A549 (cell line): Measurements from ENCODE around the gene UGT1A9. TPM values are rescaled to one million over a fixed set of nuclear protein-coding genes. Genes with fewer than 3 reads are reported as not detected.

Source experiments
- ATAC-seq, 2 experiments: fragments of 200-7000 bp in 1 of 2; fragments of >200 bp in 1 of 2; cut with Nextera tagmentation in 1 of 2; cut with Tn5 transposase in 1 of 2; 3 replicates each; pipeline versions ENCODE4 v1.8.0 to v1.9.1; 2018 to 2020; ENCODE audit warnings: mild to moderate bottlenecking in 1 of 2, moderate library complexity in 1 of 2
- CTCF ChIA-PET: fragments of 300-600 bp; sonication (Branson Sonifier 250); formaldehyde crosslinking; extraction: SDS; loops from one replicate; lab custom pipeline; 2021; ENCODE audit warnings: antibody characterized with exemption, inconsistent platforms; lab: Yijun Ruan, JAX
- POLR2A ChIA-PET: fragments of 350-600 bp; formaldehyde crosslinking; extraction: SDS; loops from one replicate; lab custom pipeline; 2021; ENCODE audit warnings: antibody characterized with exemption, inconsistent platforms; lab: Yijun Ruan, JAX
- DNase-seq, 2 experiments: peaks; one replicate each; pipeline versions ENCODE4 v3.0.0 to v3.0.0-alpha.2; 2011 to 2016; ENCODE audit warnings: low read depth in 1 of 2, low spot score in 1 of 2
- FAIRE-seq: peaks from 2 replicates; lab custom pipeline; 2011; peaks lifted over from hg19 to GRCh38; lab: Jason Lieb, UNC
- H3K27ac ChIP-seq, 2 experiments: fragments of >200 bp; sonication (Bioruptor Twin); formaldehyde crosslinking; 3 replicates each; pipeline ENCODE4 v1.5.1; 2016 to 2017
- H3K4me1 ChIP-seq: fragments of >200 bp; sonication (Bioruptor Twin); formaldehyde crosslinking; 3 replicates; pipeline ENCODE4 v1.6.1; 2016
- H3K4me2 ChIP-seq: fragments of >200 bp; sonication (Bioruptor Twin); formaldehyde crosslinking; 3 replicates; pipeline ENCODE4 v1.6.1; 2016
- H3K4me3 ChIP-seq: fragments of >200 bp; sonication (Bioruptor Twin); formaldehyde crosslinking; 3 replicates; pipeline ENCODE4 v1.5.1; 2016
- H3K9me3 ChIP-seq: fragments of >200 bp; sonication (Bioruptor Twin); formaldehyde crosslinking; 3 replicates; pipeline ENCODE4 v1.6.1; 2016
- CEBPB ChIP-seq, 2 experiments: fragments of >200 bp in 1 of 2; sonication (Bioruptor Twin) in 1 of 2; formaldehyde crosslinking in 1 of 2; IDR thresholded peaks; 2 replicates each; pipeline ENCODE4 v1.6.1; 2012 to 2016
- E2F6 ChIP-seq: IDR thresholded peaks from 2 replicates; pipeline ENCODE4 v1.6.1; 2012; ENCODE audit warnings: low read depth, borderline replicate concordance
- EHMT2 ChIP-seq: fragments of 200-600 bp; sonication (generic); IDR thresholded peaks from 2 replicates; pipeline ENCODE4 v1.6.1; 2016; ENCODE audit warnings: antibody characterized with exemption, low read depth, mild to moderate bottlenecking, moderate library complexity
- ELK1 ChIP-seq: fragments of 150-350 bp; IDR thresholded peaks from 2 replicates; pipeline ENCODE4 v1.6.1; 2014; ENCODE audit warnings: low read depth, mild to moderate bottlenecking, low read length
- FOSB ChIP-seq: fragments of 250-450 bp; sonication (Bioruptor Pico); IDR thresholded peaks from 2 replicates; pipeline ENCODE4 v1.5.0; 2020; ENCODE audit warnings: mild to moderate bottlenecking, moderate library complexity
- FOXS1 ChIP-seq: fragments of 250-450 bp; sonication (Bioruptor Pico); IDR thresholded peaks from 2 replicates; pipeline ENCODE4 v1.5.0; 2020; ENCODE audit warnings: mild to moderate bottlenecking, moderate library complexity
- HOXB5 ChIP-seq: fragments of 250-450 bp; sonication (Bioruptor Pico); IDR thresholded peaks from 2 replicates; pipeline ENCODE4 v1.5.0; 2020; ENCODE audit warnings: mild to moderate bottlenecking, moderate library complexity
- JUNB ChIP-seq: fragments of >200 bp; sonication (Bioruptor Twin); formaldehyde crosslinking; IDR thresholded peaks from 2 replicates; pipeline ENCODE4 v1.6.1; 2016
- NR3C1 ChIP-seq: fragments of >200 bp; sonication (Bioruptor Twin); formaldehyde crosslinking; IDR thresholded peaks from 3 replicates; pipeline ENCODE4 v1.6.1; 2017
- PBX3 ChIP-seq: IDR thresholded peaks from 2 replicates; pipeline ENCODE4 v1.6.1; 2012
- POLR2A ChIP-seq: IDR thresholded peaks from 2 replicates; pipeline ENCODE4 v1.6.1; 2012; ENCODE audit warnings: mild to moderate bottlenecking, low read length
- RAD21 ChIP-seq, 2 experiments: fragments of >200 bp in 1 of 2; sonication (Bioruptor Twin) in 1 of 2; formaldehyde crosslinking in 1 of 2; IDR thresholded peaks in 1 of 2; conservative IDR thresholded peaks in 1 of 2; 2 replicates in 1 of 2; 3 replicates in 1 of 2; pipeline ENCODE4 v1.6.1; 2012 to 2018; ENCODE audit warnings: inconsistent platforms in 1 of 2
- RARB ChIP-seq: fragments of 250-450 bp; sonication (Bioruptor Pico); IDR thresholded peaks from 2 replicates; pipeline ENCODE4 v1.8.0; 2021; ENCODE audit warnings: mild to moderate bottlenecking, moderate library complexity
- ZC3H11A ChIP-seq: fragments of 450-650 bp; IDR thresholded peaks from 2 replicates; pipeline ENCODE4 v1.6.1; 2014; ENCODE audit warnings: antibody characterized with exemption, mild to moderate bottlenecking
- ZSCAN20 ChIP-seq: fragments of 250-450 bp; sonication (Bioruptor Pico); IDR thresholded peaks from 2 replicates; pipeline ENCODE4 v1.8.0; 2022; ENCODE audit warnings: mild to moderate bottlenecking, moderate library complexity
- WGBS: methylation state at CpG from one replicate; pipeline ENCODE4 v1.1.6; 2017; ENCODE audit errors: missing lambda C conversion rate; 5-methylcytosine and 5-hydroxymethylcytosine counted together
- polyA plus RNA-seq, 4 experiments: library from polyadenylated mRNA; depleted of rRNA in 3 of 4; stranded (reverse); fragments of >200 nt; fragmentation: RNase III in 1 of 4; extraction: RNeasy Plus Mini Kit Qiagen cat#74134 plus additional on column Dnase treatment in 1 of 4; gene quantifications; 2 replicates in 3 of 4; 3 replicates in 1 of 4; pipeline ENCODE4 v1.2.3, GENCODE V29; 2011 to 2017

UGT1A9 gene
- polyA plus RNA-seq, 2 of the 4 experiments (the other 2 are of a cell fraction): 11.0 to 13.1 TPM

- H3K4me2 ChIP-seq: no peak overlapping the region
- TF ChIP-seq ZSCAN20 (no peak), NR3C1 (no peak), HOXB5 (CRISPR knock-in tag) (no peak), PBX3 (no peak)
- TF ChIP-seq, all 56 proteins: peak for 0
- Histone ChIP-seq H3K27ac (peak overlapping the region in 1 of 2 experiments; percentile 65; a peak in 3 of 6 replicates), H3K9me3 (no peaks in the 10 kb centered on the region), H3K4me3 (no peak overlapping the region), H3K4me1 (peaks cover 8% of the 10 kb centered on the region)
- DNase-seq: no peak
- 72% methylated on average over 2 of the region's 2 CpGs for WGBS
- ATAC-seq: no peak
- FAIRE-seq: no peak
- POLR2A ChIA-PET: no interaction called here
- CTCF ChIA-PET: interaction anchor here (1.3 kb wide), 1 partner anchor 8 kb away, joined by 4 read pairs; no protein-coding TSS in a partner anchor
Observed at GRCh38 chr2:233803292-233803911, 131.7 kb downstream of the UGT1A9 start.

DNA sequence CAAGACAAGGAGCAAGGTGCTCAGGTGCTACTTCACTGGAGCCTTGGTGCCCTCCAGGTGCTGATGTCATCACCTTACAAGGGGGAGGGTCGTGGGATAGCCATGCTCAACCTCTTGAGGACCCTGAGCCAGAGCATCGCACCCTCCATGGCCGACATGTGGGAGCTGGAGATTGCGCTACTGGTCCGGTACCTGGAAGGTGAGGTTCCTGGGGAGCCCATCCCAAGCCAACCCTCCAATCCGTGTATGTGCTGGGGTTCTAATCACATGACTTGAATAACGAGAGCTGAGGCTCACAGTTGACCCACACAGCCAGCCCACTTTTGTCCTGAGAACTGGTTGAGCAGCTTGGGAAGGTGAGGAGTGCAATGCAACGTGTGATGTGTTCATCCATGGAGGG, 132.3 kb downstream of the UGT1A9 start:
- CTCF ChIA-PET: interaction anchor here (1.3 kb wide), 1 partner anchor 9 kb away, joined by 4 read pairs; no protein-coding TSS in a partner anchor
- no peak overlapping the region for H3K4me3 ChIP-seq
- H3K9me3 ChIP-seq: no peaks in the 10 kb centered on the region
- H3K4me2 ChIP-seq: no peak overlapping the region
- 69% methylated on average over 8 of the region's 8 CpGs for WGBS
- no peak for FAIRE-seq
- peaks cover 8% of the 10 kb centered on the region for H3K4me1 ChIP-seq
- peak overlapping the region in 1 of 2 experiments; percentile 57; a peak in 1 of 6 replicates for H3K27ac ChIP-seq
- no peak for TF ChIP-seq FOXS1 (CRISPR knock-in tag)
- TF ChIP-seq FOSB: no peak
- no peak for TF ChIP-seq CEBPB (IDR thresholded peaks at IDR 0.05)
- no peak for TF ChIP-seq ELK1
- no peak for TF ChIP-seq EHMT2
- no peak for TF ChIP-seq JUNB
- TF ChIP-seq E2F6: no peak
- no peak for TF ChIP-seq ZC3H11A
- no peak for TF ChIP-seq ZSCAN20
- TF ChIP-seq RARB (CRISPR knock-in tag): no peak
- ATAC-seq: no peak
- POLR2A ChIA-PET: no interaction called here
- DNase-seq: no peak

- FAIRE-seq (no peak), DNase-seq (no peak), ATAC-seq (no peak)
- Histone ChIP-seq H3K4me3 (no peak overlapping the region), H3K4me2 (no peak overlapping the region), H3K9me3 (no peaks in the 10 kb centered on the region), H3K4me1 (peaks cover 1% of the 10 kb centered on the region; the same call in 2 of the 3 replicates), H3K27ac (peak overlapping the region in 1 of 2 experiments; percentile 56; a peak in 2 of 6 replicates)
- 84% methylated on average over 9 of the region's 12 CpGs for WGBS
- TF ChIP-seq RAD21 (conservative IDR thresholded peaks at IDR 0.05 in 1 of 2, IDR thresholded peaks at IDR 0.05 in 1 of 2) (0 out of 5 replicates have a peak, but pooled peaks of 1 of the 2 experiments have one; percentile 4), POLR2A (no peak)
- POLR2A ChIA-PET: no interaction called here
- CTCF ChIA-PET: no interaction called here
Observed at GRCh38 chr2:233807215-233807865, 135.6 kb downstream of the UGT1A9 start.
